ELF-1 (cell line): Measurements from ENCODE around the gene ANGPTL7.
"Not testable (repeated sequence)": the region's sequence is repeated elsewhere in the genome, so short reads cannot be mapped to it uniquely, and the experiment has no call there.

Source experiments
- DNase-seq: peaks from one replicate; pipeline ENCODE4 v3.0.0-alpha.2; 2016; ENCODE audit warnings: low read depth, low spot score

ANGPTL7 gene

GRCh38 chr1:11188858-11189451 is at the start of gene ANGPTL7:
TSS of gene ANGPTL7 (plus strand) at chr1:11189355. CDS start at chr1:11189580, 225 bp downstream.
- no peak for DNase-seq

- DNase-seq: no peak
Observed at GRCh38 chr1:11142618-11143391, 46.4 kb upstream of the ANGPTL7 start.

- no peak for DNase-seq
Observed at GRCh38 chr1:11143401-11143800, 45.8 kb upstream of the ANGPTL7 start.

- no peak for DNase-seq
Observed at GRCh38 chr1:11143907-11144306, 45.2 kb upstream of the ANGPTL7 start.

- no peak for DNase-seq
Observed at GRCh38 chr1:11144570-11145256, 44.4 kb upstream of the ANGPTL7 start.

GRCh38 chr1:11145741-11146140 is 43.4 kb upstream of the ANGPTL7 start:
- DNase-seq: no peak

- no peak for DNase-seq
Observed at GRCh38 chr1:11147197-11147770, 41.9 kb upstream of the ANGPTL7 start.

DNA sequence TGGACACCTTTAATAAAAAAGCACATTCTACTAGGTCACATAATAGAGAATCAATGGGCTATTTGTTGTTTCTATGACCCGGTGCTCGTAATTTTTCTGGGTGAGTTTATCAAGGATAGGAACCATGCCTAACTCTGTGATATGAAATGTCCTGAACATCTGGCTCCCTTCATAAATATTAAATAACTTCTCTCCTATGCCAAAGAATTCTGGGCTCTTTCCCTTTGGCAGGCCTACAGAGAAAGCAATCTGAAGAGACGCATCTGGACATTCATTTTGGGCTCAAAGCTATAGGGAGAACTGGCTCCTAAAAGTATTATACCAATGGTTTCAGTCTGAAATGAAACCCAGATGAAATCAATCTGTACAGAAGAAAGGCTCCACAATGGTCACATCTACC is 38.8 kb upstream of the ANGPTL7 start:
- DNase-seq: no peak

- no peak for DNase-seq
Observed at GRCh38 chr1:11151114-11151513, 38.0 kb upstream of the ANGPTL7 start.

DNA sequence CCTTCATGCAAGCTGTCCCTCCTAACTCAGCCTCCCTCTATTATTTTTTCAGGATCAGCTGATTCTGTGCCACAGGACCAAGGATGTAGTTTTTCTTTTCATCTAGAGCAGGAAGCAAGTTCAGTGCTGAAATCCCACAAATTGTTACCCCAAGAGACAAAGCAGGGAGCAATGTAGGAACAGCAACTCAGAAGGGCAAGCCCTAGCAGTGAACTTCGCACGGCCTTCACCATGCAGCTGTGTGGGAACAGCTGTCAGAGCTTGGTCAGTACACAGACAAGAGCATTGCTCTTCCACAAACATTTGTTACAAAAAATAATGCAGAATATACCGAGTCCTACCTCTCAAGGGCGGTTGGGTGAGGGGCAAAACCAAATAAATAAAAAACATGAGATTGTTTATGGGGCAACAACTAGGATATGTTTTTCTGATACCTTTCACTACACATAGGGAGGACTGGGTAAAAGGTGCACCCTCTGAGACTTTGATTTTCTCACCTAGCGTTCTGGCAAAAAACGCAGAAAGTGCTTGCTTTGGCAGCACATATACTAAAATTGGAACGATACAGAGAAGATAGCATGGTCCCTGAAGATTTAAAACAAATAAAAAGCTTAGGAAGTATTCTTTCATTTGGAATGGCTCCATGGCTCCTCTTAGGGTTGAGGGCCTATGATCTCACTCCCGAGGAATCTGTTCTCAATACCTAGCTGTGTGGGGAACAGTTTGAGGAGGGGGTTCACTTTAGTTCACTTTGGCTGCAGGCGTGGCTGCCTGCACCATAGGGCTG is 37.1 kb upstream of the ANGPTL7 start:
- DNase-seq: no peak

DNA sequence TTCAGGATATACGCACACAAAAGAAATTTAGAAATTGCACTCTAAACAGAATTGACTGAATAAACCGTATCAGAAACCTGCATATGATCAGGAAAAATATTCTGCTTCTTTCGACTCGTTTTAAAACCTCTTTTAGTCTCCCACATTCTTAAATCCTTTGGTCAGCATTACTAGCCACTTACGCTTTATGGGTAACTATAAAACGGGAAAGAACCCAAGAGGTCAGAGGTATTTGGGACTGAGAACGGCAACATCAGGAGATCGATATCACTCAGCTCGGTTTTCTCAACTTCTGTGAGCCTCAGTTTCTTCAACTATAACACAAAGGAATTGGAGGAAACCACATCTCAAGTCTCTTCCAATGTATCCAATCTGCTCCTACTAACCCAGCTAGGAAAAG is 36.4 kb upstream of the ANGPTL7 start:
- DNase-seq: no peak

GRCh38 chr1:11153184-11153583 is 36.0 kb upstream of the ANGPTL7 start:
- no peak for DNase-seq

GRCh38 chr1:11156441-11156840 is 32.7 kb upstream of the ANGPTL7 start:
- no peak for DNase-seq

- DNase-seq: no peak
Observed at GRCh38 chr1:11156963-11157362, 32.2 kb upstream of the ANGPTL7 start.

GRCh38 chr1:11157394-11157793 is 31.8 kb upstream of the ANGPTL7 start:
- DNase-seq: no peak

GRCh38 chr1:11157867-11158266 is 31.3 kb upstream of the ANGPTL7 start:
- no peak for DNase-seq

DNA sequence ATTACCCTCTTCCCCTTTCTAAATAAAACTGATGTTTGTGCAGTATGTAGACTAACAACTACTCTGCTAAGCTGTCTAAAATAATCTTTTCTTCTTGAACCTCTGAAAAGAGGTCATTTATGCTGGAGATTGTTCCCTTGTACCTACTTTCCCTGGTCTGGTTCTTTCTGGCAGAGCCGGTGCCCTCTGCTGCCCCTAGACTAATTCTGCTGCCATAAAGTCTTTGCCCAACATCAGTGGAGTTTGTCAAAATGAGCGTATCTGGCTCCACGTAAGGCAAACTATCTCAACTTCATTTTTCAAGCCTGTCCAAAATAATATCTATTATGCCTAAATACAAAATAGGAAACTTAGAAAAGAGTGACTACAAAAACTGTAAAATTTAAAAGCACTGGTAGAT is 30.9 kb upstream of the ANGPTL7 start:
- no peak for DNase-seq

GRCh38 chr1:11158720-11159321 is 30.3 kb upstream of the ANGPTL7 start:
- no peak for DNase-seq

GRCh38 chr1:11162752-11163151 is 26.4 kb upstream of the ANGPTL7 start:
- not testable (repeated sequence) for DNase-seq

DNA sequence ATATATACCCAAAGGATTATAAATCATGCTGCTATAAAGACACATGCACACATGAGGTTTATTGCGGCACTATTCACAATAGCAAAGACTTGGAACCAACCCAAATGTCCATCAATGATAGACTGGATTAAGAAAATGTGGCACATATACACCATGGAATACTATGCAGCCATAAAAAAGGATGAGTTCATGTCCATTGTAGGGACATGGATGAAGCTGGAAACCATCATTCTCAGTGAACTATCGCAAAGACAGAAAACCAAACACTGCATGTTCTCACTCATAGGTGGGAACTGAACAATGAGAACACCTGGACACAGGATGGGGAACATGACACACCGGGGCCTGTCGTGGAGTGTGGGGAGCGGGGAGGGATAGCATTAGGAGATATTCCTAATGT is 22.4 kb upstream of the ANGPTL7 start:
- DNase-seq: not testable (repeated sequence)

GRCh38 chr1:11168731-11169130 is 20.4 kb upstream of the ANGPTL7 start:
- no peak for DNase-seq
